ENCODE results near the gene VIPR2.

Gene VIPR2

DNA sequence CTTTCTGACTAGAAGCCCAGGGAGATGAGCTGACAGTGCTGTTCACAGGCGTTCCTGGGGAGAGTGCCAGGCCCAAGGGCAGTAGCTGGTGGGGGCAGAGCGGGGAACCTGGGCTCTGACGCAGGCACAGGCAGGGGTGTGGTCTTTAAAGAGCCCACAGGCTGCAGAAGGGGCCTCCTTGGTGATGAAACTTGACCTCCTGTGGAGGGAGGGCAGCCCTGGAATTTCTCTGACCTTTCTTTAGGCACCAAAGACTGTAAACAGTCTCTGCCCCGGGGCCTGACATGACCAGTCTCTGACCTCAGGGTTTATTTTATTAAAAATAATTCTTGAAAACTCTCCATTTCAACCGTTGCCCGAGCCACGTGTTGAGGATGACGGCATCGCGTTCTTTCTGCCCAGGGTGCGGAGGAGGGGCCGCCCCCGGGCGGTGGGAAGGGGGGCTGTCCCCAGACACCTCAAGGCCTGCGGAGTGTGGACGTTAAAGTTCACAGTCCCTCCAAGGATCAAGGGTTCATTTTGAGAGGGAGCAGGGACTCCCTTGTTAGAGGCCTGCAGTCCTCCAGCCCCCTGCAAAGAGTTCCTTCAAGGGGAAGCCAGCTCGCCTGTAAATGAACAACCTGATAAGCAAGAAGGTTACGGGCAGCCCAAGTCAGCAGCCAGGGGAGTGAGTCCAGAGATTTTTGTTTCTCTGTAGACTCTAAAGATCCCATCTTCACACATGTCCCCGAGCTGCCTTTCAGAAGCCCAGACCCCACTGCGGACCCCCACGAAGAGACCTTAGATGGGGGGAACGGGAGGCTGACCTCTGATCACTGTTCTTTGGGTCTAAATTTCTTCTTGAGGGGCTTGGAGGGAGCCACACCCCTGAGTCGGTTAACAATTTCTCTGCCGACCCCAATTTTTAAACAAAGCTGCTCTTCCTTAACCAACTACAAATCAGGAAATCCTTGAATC is 128.9 kb downstream of the VIPR2 start:
- no peak for DNase-seq (ENCODE audit: low read depth)
- TF ChIP-seq, protein P1, sequence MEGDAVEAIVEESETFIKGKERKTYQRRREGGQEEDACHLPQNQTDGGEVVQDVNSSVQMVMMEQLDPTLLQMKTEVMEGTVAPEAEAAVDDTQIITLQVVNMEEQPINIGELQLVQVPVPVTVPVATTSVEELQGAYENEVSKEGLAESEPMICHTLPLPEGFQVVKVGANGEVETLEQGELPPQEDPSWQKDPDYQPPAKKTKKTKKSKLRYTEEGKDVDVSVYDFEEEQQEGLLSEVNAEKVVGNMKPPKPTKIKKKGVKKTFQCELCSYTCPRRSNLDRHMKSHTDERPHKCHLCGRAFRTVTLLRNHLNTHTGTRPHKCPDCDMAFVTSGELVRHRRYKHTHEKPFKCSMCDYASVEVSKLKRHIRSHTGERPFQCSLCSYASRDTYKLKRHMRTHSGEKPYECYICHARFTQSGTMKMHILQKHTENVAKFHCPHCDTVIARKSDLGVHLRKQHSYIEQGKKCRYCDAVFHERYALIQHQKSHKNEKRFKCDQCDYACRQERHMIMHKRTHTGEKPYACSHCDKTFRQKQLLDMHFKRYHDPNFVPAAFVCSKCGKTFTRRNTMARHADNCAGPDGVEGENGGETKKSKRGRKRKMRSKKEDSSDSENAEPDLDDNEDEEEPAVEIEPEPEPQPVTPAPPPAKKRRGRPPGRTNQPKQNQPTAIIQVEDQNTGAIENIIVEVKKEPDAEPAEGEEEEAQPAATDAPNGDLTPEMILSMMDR (IDR thresholded peaks at IDR 0.05; ENCODE audit: control insufficient read depth, extremely low read depth, insufficient read depth): no peak
- no peak overlapping the region for H3K4me3 ChIP-seq (ENCODE audit: low read depth, low read length)

DNA sequence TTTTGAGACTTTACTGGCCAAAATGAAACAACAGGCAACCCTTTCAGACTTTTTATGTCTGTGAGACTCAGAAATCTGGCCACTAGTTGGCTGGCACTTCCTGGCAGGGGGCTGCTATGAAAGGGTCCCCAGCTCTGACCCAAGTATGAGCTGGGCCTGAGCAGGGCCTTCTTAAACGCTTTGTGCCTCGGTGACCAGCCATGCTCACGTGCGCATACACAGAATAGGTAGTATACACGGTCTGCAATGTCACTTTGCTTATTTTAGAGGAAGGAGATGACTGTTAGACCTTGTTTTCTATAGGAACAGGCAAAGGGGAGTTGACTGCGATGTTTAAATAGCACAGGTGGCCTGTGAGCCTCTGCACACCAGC is 129.6 kb downstream of the VIPR2 start:
- TF ChIP-seq, protein P1 (IDR thresholded peaks at IDR 0.05; ENCODE audit: control insufficient read depth, extremely low read depth, insufficient read depth): no peak
- no peak for DNase-seq (ENCODE audit: low read depth)
- H3K4me3 ChIP-seq (ENCODE audit: low read depth, low read length): no peak overlapping the region

DNA sequence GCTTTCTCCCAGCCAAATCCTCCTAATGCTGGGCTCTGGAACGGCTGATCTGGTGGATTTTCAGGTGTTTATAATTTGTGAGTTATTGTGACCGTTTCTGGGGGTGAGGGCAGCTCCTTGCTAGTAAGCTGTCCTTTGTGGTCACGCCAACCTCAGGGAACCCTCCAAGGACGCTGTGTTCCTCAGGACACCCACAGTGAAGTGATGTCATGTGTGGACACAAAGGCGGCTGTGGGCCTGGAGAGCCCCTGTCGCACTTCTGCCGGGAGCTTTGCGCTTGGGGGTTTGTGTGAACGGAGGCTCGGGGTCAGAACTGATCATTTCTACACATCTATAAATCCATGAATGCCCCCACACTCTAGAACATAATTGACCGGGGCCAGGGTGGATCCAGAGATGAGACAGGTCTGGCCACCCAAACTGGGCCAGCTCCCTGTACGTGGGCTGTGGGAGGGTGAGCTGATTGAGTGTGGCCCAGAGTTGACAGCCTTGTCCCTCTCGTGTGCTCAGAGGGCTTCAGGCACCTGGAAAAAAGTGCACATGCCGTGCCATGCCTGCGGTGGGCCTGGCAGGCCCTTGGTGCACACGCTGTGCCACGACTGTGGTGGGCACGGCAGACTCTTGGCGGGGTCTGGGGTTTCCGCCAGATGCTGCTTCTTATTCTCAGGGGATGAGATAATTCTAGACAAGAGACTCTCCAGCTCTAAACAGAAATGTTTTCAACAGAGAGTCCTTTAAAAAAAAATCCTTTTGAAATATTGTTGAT is 130.2 kb downstream of the VIPR2 start:
- TF ChIP-seq, protein P1 (IDR thresholded peaks at IDR 0.05; ENCODE audit: control insufficient read depth, extremely low read depth, insufficient read depth): no peak
- no peak overlapping the region for H3K4me3 ChIP-seq (ENCODE audit: low read depth, low read length)
- DNase-seq (ENCODE audit: low read depth): no peak

DNA sequence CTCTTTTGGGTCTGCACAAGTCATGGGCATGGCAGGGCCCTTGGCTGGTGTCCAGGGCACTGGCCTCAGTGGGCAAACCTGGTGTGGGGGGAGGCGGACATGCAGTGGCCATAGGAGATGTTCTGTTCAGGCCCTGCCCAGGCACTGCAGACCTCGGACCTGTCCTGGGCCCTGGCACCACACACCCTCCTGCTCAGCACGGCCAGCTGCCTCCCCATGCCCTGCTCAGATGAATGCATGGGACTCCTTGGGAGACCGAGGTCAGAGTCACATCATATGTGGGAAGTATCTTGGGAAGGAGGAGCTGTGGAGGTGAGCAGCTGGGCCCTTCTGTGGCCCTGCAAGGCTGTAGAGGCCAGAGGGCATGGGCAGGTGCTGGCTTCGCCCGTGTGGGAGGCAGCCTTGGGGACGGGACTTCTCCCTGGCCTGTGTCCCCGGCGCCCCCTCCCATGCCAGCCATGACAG is 130.8 kb downstream of the VIPR2 start:
- TF ChIP-seq, protein P1 (IDR thresholded peaks at IDR 0.05; ENCODE audit: control insufficient read depth, extremely low read depth, insufficient read depth): no peak
- H3K4me3 ChIP-seq (ENCODE audit: low read depth, low read length): no peak overlapping the region
- no peak for DNase-seq (ENCODE audit: low read depth)

DNA sequence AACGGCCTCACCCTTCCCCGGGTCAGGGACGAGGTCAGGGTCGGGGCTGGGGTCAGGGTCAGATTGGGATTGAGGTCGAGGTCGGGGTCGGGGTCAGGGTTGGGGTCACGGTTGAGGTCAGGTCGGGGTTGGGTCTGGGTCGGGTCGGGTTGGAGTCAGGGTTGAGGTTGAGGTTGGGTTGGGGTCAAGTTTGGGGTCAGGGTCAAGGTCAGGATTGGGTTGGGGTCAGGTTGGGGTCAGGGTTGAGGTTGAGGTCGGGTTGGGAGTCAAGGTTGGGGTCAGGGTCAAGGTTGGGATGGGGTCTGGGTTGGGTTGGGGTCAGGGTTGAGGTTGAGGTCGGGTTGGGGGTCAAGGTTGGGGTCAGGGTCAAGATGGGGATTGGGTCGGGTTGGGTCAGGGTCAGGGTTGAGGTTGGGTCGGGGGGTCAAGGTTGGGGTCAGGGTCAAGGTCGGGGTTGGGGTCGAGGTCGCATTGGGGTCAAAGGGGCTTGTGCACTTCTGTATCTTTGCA is 131.4 kb downstream of the VIPR2 start:
- TF ChIP-seq, protein P1 (IDR thresholded peaks at IDR 0.05; ENCODE audit: control insufficient read depth, extremely low read depth, insufficient read depth): no peak
- DNase-seq (ENCODE audit: low read depth): no peak
- H3K4me3 ChIP-seq (ENCODE audit: low read depth, low read length): no peak overlapping the region

DNA sequence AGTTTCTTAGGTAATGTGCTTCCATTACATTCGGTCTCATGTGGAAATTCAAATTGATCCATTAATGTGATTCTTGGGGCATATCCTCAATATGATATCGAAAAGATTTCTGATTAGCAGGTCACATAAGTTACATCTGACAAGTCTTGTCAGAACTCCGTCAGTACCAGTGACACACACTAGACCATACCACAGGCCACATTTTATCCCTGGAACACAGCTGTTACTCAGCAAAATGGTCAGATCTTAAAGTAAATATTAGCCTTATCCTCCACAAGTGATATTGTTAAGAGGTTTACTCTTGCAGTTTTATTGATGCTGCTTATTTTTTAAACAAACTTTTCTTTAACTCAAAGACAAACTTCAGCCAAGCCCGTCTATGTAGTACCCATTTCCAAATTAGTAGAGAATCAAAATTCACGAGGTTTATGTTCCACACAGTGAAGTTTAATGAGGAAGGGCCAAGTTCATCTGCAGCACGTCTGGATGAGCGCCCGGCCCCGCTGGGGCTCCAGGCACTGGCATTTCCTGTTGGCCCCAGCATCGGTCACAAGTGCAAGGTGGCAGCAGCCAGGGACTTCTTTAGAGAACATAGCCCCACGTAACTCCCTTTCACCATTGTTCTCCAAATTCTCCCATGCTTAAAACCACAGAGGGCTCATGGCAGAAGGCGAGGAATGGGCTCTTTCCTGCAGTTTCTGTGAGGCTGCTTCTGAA is 132.2 kb downstream of the VIPR2 start:
- no peak overlapping the region for H3K4me3 ChIP-seq (ENCODE audit: low read depth, low read length)
- peak; percentile 94 for DNase-seq (ENCODE audit: low read depth)
- TF ChIP-seq, protein P1 (IDR thresholded peaks at IDR 0.05; ENCODE audit: control insufficient read depth, extremely low read depth, insufficient read depth): no peak
